ENCODE measurements around the gene ANKRD27. TPM values are rescaled to one million over a fixed set of nuclear protein-coding genes. Genes with fewer than 3 reads are reported as not detected.

The ANKRD27 gene
- total and polyA plus RNA-seq, 10 of the 15 experiments (the other 5 are each of a cell fraction or from before 2014, with no cell fraction given), result 2.8 to 49.9 (median 28.5) TPM

DNA sequence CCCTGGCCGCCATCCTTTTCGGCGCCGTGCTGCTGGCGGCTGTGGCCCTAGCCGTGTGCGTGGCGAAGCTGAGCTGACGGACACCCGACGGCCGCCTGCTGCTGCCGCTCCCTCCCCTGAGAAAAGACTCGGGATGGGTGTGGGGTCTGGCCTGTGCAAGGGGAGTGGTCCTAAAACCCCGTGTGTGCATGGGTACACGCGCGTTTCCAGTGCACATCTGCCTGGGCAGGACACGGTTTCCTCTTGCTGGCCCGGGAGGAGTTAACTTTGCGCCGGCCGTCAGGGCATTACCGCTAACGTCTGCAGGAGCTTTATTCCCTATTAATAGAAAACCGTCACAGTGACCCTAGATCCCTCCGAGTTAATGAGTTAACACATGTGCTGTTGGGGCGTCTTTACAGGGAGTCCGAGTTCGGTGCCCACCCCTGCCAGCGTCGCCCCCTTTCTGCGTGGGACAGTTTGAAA is 1.9 kb upstream of the ANKRD27 start:
- Histone ChIP-seq H3K27me3 (replicated peaks in 1 of 2; ENCODE audit: control insufficient read depth in 2 of 2, insufficient read depth in 2 of 2, low read length in 1 of 2) (peaks cover 2 to 7% of the 10 kb centered on the region in 2 experiments; a peak in 3 of 4 replicates), H3K4me1 (ENCODE audit: control insufficient read depth, insufficient read depth, low read length) (peaks cover 17% of the 10 kb centered on the region), H3K9me3 (replicated peaks; ENCODE audit: control insufficient read depth, insufficient read depth, low read length) (no peaks in the 10 kb centered on the region; the same call in 2 of the 3 replicates), H3K27ac (ENCODE audit: control insufficient read depth, insufficient read depth) (no peak overlapping the region), H4K20me1 (ENCODE audit: control insufficient read depth, insufficient read depth) (0 out of 2 replicates have a peak, but pooled peaks cover under 1% of the 10 kb centered on the region), H3K36me3 (ENCODE audit: control insufficient read depth in 2 of 2, insufficient read depth in 2 of 2, low read length in 1 of 2) (no peaks in the 10 kb centered on the region), H2AFZ (ENCODE audit: control insufficient read depth, low read depth, low read length) (no peak overlapping the region), H3K9ac (ENCODE audit: control insufficient read depth, insufficient read depth, low read length) (no peak overlapping the region), H3K4me3 (no peak overlapping the region), H3K79me2 (ENCODE audit: control insufficient read depth, insufficient read depth, low read length) (peaks cover 27% of the 10 kb centered on the region), H3K4me2 (ENCODE audit: control insufficient read depth, insufficient read depth) (no peak overlapping the region)
- FAIRE-seq, result no peak
- CTCF ChIA-PET, result interaction anchor here (1.6 kb wide), 1 partner anchor 77 kb away, joined by 4 read pairs; no protein-coding TSS in a partner anchor
- intact Hi-C loops (cut with micrococcal nuclease; ENCODE audit: unreplicated experiment), result no loop called here
- SMC1A ChIA-PET (ENCODE audit: uncharacterized antibody, unreplicated experiment), result interaction anchor here (0.9 kb wide), 1 partner anchor 65 kb away, joined by 3 read pairs; no protein-coding TSS in a partner anchor
- WGBS (ENCODE audit: insufficient coverage, insufficient replicate concordance, low lambda C conversion rate, missing lambda C conversion rate), result 33% methylated on average over 32 of the region's 33 CpGs
- no peak for DNase-seq (ENCODE audit: low read depth, low spot score)
- POLR2A ChIA-PET, result interaction anchor here (0.6 kb wide), 1 partner anchor 9 kb away, joined by 3 read pairs; no protein-coding TSS in a partner anchor
- peak; percentile 26 for TF ChIP-seq SUZ12 (IDR thresholded peaks at IDR 0.05; ENCODE audit: unreplicated experiment)
- TF ChIP-seq RUNX3 (IDR thresholded peaks at IDR 0.05; ENCODE audit: low read length), result no peak
- no peak for ATAC-seq
- in situ Hi-C loops (cut with MboI), result no loop called here
- RAD21 ChIA-PET (ENCODE audit: unreplicated experiment), result no interaction called here
- no TSS peak for BruUV-seq (replicated peaks)

- in situ Hi-C loops (cut with MboI), result no loop called here
- TF ChIP-seq EED (IDR thresholded peaks at IDR 0.05; ENCODE audit: low read depth) (no peak), PAX5 (IDR thresholded peaks at IDR 0.05; ENCODE audit: borderline replicate concordance, low read depth, low read length) (no peak), RFX5 (IDR thresholded peaks at IDR 0.05; ENCODE audit: low read depth, low read length) (no peak), NFIC (IDR thresholded peaks at IDR 0.05; ENCODE audit: low read depth, low read length) (no peak), SMAD1 (IDR thresholded peaks at IDR 0.05; ENCODE audit: low read depth, partially characterized antibody) (no peak), RBBP5 (conservative IDR thresholded peaks at IDR 0.05) (no peak), EP300 (IDR thresholded peaks at IDR 0.05; ENCODE audit: borderline replicate concordance in 1 of 2, control insufficient read depth in 1 of 2, low read depth in 2 of 2, low read length in 2 of 2) (no peak), LARP7 (IDR thresholded peaks at IDR 0.05) (0 out of 2 replicates have a peak, but pooled peaks have one; percentile 28), HDAC6 (IDR thresholded peaks at IDR 0.05; ENCODE audit: unreplicated experiment) (peak; percentile 35)
- TF ChIP-seq, protein P1, sequence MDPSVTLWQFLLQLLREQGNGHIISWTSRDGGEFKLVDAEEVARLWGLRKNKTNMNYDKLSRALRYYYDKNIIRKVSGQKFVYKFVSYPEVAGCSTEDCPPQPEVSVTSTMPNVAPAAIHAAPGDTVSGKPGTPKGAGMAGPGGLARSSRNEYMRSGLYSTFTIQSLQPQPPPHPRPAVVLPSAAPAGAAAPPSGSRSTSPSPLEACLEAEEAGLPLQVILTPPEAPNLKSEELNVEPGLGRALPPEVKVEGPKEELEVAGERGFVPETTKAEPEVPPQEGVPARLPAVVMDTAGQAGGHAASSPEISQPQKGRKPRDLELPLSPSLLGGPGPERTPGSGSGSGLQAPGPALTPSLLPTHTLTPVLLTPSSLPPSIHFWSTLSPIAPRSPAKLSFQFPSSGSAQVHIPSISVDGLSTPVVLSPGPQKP (IDR thresholded peaks at IDR 0.05; ENCODE audit: low read depth, low read length), result no peak
- TF ChIP-seq, protein P2, sequence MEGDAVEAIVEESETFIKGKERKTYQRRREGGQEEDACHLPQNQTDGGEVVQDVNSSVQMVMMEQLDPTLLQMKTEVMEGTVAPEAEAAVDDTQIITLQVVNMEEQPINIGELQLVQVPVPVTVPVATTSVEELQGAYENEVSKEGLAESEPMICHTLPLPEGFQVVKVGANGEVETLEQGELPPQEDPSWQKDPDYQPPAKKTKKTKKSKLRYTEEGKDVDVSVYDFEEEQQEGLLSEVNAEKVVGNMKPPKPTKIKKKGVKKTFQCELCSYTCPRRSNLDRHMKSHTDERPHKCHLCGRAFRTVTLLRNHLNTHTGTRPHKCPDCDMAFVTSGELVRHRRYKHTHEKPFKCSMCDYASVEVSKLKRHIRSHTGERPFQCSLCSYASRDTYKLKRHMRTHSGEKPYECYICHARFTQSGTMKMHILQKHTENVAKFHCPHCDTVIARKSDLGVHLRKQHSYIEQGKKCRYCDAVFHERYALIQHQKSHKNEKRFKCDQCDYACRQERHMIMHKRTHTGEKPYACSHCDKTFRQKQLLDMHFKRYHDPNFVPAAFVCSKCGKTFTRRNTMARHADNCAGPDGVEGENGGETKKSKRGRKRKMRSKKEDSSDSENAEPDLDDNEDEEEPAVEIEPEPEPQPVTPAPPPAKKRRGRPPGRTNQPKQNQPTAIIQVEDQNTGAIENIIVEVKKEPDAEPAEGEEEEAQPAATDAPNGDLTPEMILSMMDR (IDR thresholded peaks at IDR 0.05 in 2 of 3, conservative IDR thresholded peaks at IDR 0.05 in 1 of 3; ENCODE audit: control insufficient read depth in 2 of 3, extremely low read depth in 1 of 3, insufficient read depth in 1 of 3, low read depth in 3 of 3, low read length in 3 of 3), result no peak
Observed at GRCh38 chr19:32676186-32676894, 1.4 kb upstream of the ANKRD27 start.

More at GRCh38 chr19:32676186-32676894, 1.4 kb upstream of the ANKRD27 start:
- WGBS (ENCODE audit: insufficient coverage, insufficient replicate concordance, low lambda C conversion rate, missing lambda C conversion rate), result 28% methylated on average over 74 of the region's 93 CpGs
- SMC1A ChIA-PET (ENCODE audit: uncharacterized antibody, unreplicated experiment), result interaction anchor here (1.4 kb wide), 1 partner anchor 15 kb away, joined by 4 read pairs; no protein-coding TSS in a partner anchor
- CTCF ChIA-PET, result interaction anchor here (1.6 kb wide), 1 partner anchor 77 kb away, joined by 4 read pairs; no protein-coding TSS in a partner anchor
- 0 out of 2 replicates have a peak, but pooled peaks cover 2% of the 10 kb centered on the region for H4K20me1 ChIP-seq (ENCODE audit: control insufficient read depth, insufficient read depth)
- H3K27ac ChIP-seq (ENCODE audit: control insufficient read depth, insufficient read depth), result no peak overlapping the region
- H2AFZ ChIP-seq (ENCODE audit: control insufficient read depth, low read depth, low read length), result peak overlapping the region; percentile 85
- H3K4me3 ChIP-seq, result peak overlapping the region; percentile 72; the same call in 1 of the 2 replicates
- ATAC-seq (no peak), DNase-seq (ENCODE audit: low read depth, low spot score) (no peak), FAIRE-seq (no peak)
- peak overlapping the region; percentile 94 for H3K4me2 ChIP-seq (ENCODE audit: control insufficient read depth, insufficient read depth)
- H3K9me3 ChIP-seq (replicated peaks; ENCODE audit: control insufficient read depth, insufficient read depth, low read length), result no peaks in the 10 kb centered on the region; the same call in 2 of the 3 replicates
- RAD21 ChIA-PET (ENCODE audit: unreplicated experiment), result no interaction called here
- BruUV-seq (replicated peaks), result no TSS peak
- peaks cover 20% of the 10 kb centered on the region for H3K4me1 ChIP-seq (ENCODE audit: control insufficient read depth, insufficient read depth, low read length)
- no peaks in the 10 kb centered on the region for H3K36me3 ChIP-seq (ENCODE audit: control insufficient read depth in 2 of 2, insufficient read depth in 2 of 2, low read length in 1 of 2)
- peaks cover 31% of the 10 kb centered on the region for H3K79me2 ChIP-seq (ENCODE audit: control insufficient read depth, insufficient read depth, low read length)
- peaks cover 2 to 7% of the 10 kb centered on the region in 2 experiments; a peak in 3 of 4 replicates for H3K27me3 ChIP-seq (replicated peaks in 1 of 2; ENCODE audit: control insufficient read depth in 2 of 2, insufficient read depth in 2 of 2, low read length in 1 of 2)
- no peak overlapping the region for H3K9ac ChIP-seq (ENCODE audit: control insufficient read depth, insufficient read depth, low read length)
- POLR2A ChIA-PET, result interaction anchor here (1.1 kb wide), 1 partner anchor 15 kb away, joined by 3 read pairs; the partner anchor contains the start of gene NUDT19
- intact Hi-C loops (cut with micrococcal nuclease; ENCODE audit: unreplicated experiment), result no loop called here

All from GM12878 (cell line).